HAP-1 (cell line): ENCODE results near the gene CLDN20.

Source experiments
- DNase-seq, 2 experiments: peaks; one replicate each; pipeline ENCODE4 v3.0.0-alpha.2; 2016 to 2020; ENCODE audit warnings: low spot score in 2 of 2
- H3K27me3 ChIP-seq: fragments of 250-450 bp; sonication (Bioruptor Pico); 2 replicates; pipeline ENCODE4 v1.5.1; 2020; ENCODE audit warnings: low read depth, mild to moderate bottlenecking, moderate library complexity
- H3K36me3 ChIP-seq: fragments of 250-450 bp; sonication (Bioruptor Pico); replicated peaks from 2 replicates; pipeline ENCODE4 v1.5.1; 2020; ENCODE audit warnings: mild to moderate bottlenecking
- H3K4me1 ChIP-seq: fragments of 250-450 bp; sonication (Bioruptor Pico); 2 replicates; pipeline ENCODE4 v1.5.1; 2020; ENCODE audit warnings: mild to moderate bottlenecking
- H3K4me3 ChIP-seq: fragments of 250-450 bp; sonication (Bioruptor Pico); 2 replicates; pipeline ENCODE4 v1.5.1; 2020; ENCODE audit warnings: mild to moderate bottlenecking, moderate library complexity
- H3K9me3 ChIP-seq: fragments of 250-450 bp; sonication (Bioruptor Pico); 2 replicates; pipeline ENCODE4 v1.5.1; 2020; ENCODE audit warnings: mild to moderate bottlenecking, moderate library complexity
- in situ Hi-C: fragments of 300-500 bp; cut with MboI; formaldehyde crosslinking; loops from 3 replicates; pipeline ENCODE4 v1.14.3; 2020; ENCODE audit warnings: low sequenced_read_pairs, inconsistent platforms, mixed read lengths

The CLDN20 gene

GRCh38 chr6:155252581-155252980, 11.2 kb upstream of the CLDN20 start:
- H3K4me3 ChIP-seq, result no peak overlapping the region
- H3K27me3 ChIP-seq, result no peaks in the 10 kb centered on the region
- in situ Hi-C loops, result no loop called here
- no peaks in the 10 kb centered on the region for H3K9me3 ChIP-seq
- no peak for DNase-seq
- H3K36me3 ChIP-seq, result peaks cover 44% of the 10 kb centered on the region
- H3K4me1 ChIP-seq, result no peaks in the 10 kb centered on the region

DNA sequence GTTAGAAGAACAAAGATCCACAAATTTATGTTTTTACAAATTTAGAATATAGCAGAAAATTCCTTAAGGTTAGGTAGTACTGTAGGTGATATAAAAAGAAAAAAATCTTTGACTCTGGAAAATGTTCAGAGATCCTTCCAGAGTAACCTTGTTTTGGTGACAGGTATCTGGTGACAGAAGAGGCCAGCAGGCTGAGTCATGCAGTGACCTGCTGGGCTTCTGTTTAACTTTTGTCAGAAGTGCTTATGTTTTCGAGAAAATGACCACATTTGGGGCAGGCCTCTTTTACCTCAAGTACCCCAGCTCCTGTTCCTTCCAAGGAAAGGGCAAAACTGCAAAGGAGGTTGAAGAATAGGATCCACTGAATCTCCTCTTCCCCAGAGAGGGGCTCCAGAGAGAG, 10.5 kb upstream of the CLDN20 start:
- Histone ChIP-seq H3K36me3 (peaks cover 49% of the 10 kb centered on the region), H3K4me3 (no peak overlapping the region), H3K4me1 (no peaks in the 10 kb centered on the region), H3K9me3 (no peaks in the 10 kb centered on the region), H3K27me3 (no peaks in the 10 kb centered on the region)
- in situ Hi-C loops, result no loop called here
- no peak for DNase-seq

DNA sequence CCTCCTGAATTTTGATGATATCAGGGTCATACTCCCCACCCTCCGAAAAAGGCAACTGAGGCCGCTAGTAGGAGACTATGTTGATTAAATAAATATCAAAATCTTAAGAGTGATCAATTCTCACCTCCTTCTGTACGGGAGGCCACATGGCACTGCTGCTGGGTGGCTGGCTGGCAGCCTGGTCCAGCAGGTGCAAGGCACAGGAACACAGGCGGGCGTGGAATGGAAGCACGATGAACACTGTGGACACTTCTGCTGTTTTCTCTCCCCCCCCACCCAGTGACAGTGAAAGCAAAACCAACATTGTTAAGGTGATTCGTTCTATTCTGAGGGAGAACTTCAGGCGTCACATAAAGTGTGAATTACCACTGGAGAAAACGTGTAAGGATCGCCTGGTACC, 9.7 kb upstream of the CLDN20 start:
- Histone ChIP-seq H3K4me3 (no peak overlapping the region), H3K27me3 (no peaks in the 10 kb centered on the region), H3K36me3 (peaks cover 49% of the 10 kb centered on the region), H3K4me1 (no peaks in the 10 kb centered on the region), H3K9me3 (no peaks in the 10 kb centered on the region)
- no peak for DNase-seq
- in situ Hi-C loops, result no loop called here

- H3K9me3 ChIP-seq, result no peaks in the 10 kb centered on the region
- in situ Hi-C loops, result no loop called here
- no peaks in the 10 kb centered on the region for H3K27me3 ChIP-seq
- H3K4me3 ChIP-seq, result no peak overlapping the region
- peaks cover 52% of the 10 kb centered on the region for H3K36me3 ChIP-seq
- no peak for DNase-seq
- H3K4me1 ChIP-seq, result peaks cover 8% of the 10 kb centered on the region
Observed at GRCh38 chr6:155256122-155256795, 7.6 kb upstream of the CLDN20 start.

DNA sequence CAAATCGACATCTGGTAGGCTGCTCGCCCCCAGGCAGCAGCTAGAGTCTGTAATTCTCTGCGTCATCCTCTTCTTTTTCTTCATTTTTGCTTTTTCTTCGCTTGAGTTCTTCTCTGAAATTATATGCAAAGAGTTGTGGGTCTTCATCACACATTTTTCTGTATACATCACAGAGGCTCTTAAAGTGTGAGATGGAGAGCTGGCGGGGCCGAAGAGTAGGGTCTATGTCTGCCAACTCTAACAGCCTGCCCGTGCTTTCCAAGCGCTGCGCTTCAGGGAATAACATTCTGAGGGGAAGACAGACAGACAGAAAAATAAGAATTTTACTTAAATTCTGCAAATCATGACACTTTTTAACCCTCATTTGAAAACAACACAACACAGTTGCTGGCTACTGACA, 6.0 kb upstream of the CLDN20 start:
- no peak overlapping the region for H3K4me3 ChIP-seq
- no peaks in the 10 kb centered on the region for H3K27me3 ChIP-seq
- no peak for DNase-seq
- H3K9me3 ChIP-seq, result no peaks in the 10 kb centered on the region
- in situ Hi-C loops, result no loop called here
- H3K36me3 ChIP-seq, result peaks cover 41% of the 10 kb centered on the region
- peaks cover 21% of the 10 kb centered on the region for H3K4me1 ChIP-seq

GRCh38 chr6:155259204-155259603, 4.6 kb upstream of the CLDN20 start:
- H3K4me3 ChIP-seq, result no peak overlapping the region
- no peaks in the 10 kb centered on the region for H3K27me3 ChIP-seq
- in situ Hi-C loops, result no loop called here
- peaks cover 35% of the 10 kb centered on the region for H3K36me3 ChIP-seq
- peaks cover 21% of the 10 kb centered on the region for H3K4me1 ChIP-seq
- H3K9me3 ChIP-seq, result no peaks in the 10 kb centered on the region
- no peak for DNase-seq

- H3K36me3 ChIP-seq, result peaks cover 28% of the 10 kb centered on the region
- no peaks in the 10 kb centered on the region for H3K9me3 ChIP-seq
- no peaks in the 10 kb centered on the region for H3K27me3 ChIP-seq
- in situ Hi-C loops, result no loop called here
- peaks cover 25% of the 10 kb centered on the region for H3K4me1 ChIP-seq
- no peak overlapping the region for H3K4me3 ChIP-seq
- DNase-seq, result no peak
Observed at GRCh38 chr6:155259897-155260296, 3.9 kb upstream of the CLDN20 start.

DNA sequence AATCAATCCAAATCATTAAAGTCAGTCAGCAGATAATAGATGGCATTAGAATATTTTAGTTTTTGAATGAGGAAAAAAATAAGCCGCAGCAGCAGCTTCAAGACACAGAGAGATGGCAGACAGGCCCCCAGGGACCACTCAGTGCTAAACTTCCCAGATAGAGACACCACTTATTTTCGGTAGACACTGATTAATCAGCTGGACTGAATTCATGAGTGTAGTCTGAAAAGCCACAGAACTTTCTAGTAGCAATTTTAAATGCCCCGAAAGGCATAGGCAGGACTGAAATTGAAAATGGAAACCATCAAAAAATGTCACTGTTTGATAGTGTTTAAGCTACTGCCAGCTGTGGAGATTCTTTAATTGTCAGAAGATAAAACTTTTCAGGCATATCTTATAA, 3.1 kb upstream of the CLDN20 start:
- in situ Hi-C loops, result no loop called here
- no peak overlapping the region for H3K4me3 ChIP-seq
- DNase-seq, result no peak
- H3K9me3 ChIP-seq, result no peaks in the 10 kb centered on the region
- peaks cover 23% of the 10 kb centered on the region for H3K36me3 ChIP-seq
- H3K27me3 ChIP-seq, result no peaks in the 10 kb centered on the region
- peaks cover 25% of the 10 kb centered on the region for H3K4me1 ChIP-seq

GRCh38 chr6:155261111-155261900, 2.5 kb upstream of the CLDN20 start:
- H3K4me3 ChIP-seq, result no peak overlapping the region
- peak; percentile 67 to 94 for DNase-seq
- in situ Hi-C loops, result no loop called here
- peaks cover 25% of the 10 kb centered on the region for H3K4me1 ChIP-seq
- H3K9me3 ChIP-seq, result no peaks in the 10 kb centered on the region
- H3K36me3 ChIP-seq, result peaks cover 19% of the 10 kb centered on the region
- H3K27me3 ChIP-seq, result no peaks in the 10 kb centered on the region

GRCh38 chr6:155262655-155263054, 1.2 kb upstream of the CLDN20 start:
- Histone ChIP-seq H3K36me3 (peaks cover 12% of the 10 kb centered on the region), H3K4me1 (peaks cover 27% of the 10 kb centered on the region)

GRCh38 chr6:155264693-155265320, 994 bp downstream of the CLDN20 start:
- no peak overlapping the region for H3K4me3 ChIP-seq
- in situ Hi-C loops, result no loop called here
- peaks cover 39% of the 10 kb centered on the region for H3K4me1 ChIP-seq
- DNase-seq, result no peak
- no peaks in the 10 kb centered on the region for H3K9me3 ChIP-seq
- H3K36me3 ChIP-seq, result peaks cover 10% of the 10 kb centered on the region
- no peaks in the 10 kb centered on the region for H3K27me3 ChIP-seq

More at GRCh38 chr6:155262655-155263054, 1.2 kb upstream of the CLDN20 start:
- in situ Hi-C loops, result no loop called here
- Histone ChIP-seq H3K27me3 (no peaks in the 10 kb centered on the region), H3K4me3 (no peak overlapping the region), H3K9me3 (no peaks in the 10 kb centered on the region)
- no peak for DNase-seq

DNA sequence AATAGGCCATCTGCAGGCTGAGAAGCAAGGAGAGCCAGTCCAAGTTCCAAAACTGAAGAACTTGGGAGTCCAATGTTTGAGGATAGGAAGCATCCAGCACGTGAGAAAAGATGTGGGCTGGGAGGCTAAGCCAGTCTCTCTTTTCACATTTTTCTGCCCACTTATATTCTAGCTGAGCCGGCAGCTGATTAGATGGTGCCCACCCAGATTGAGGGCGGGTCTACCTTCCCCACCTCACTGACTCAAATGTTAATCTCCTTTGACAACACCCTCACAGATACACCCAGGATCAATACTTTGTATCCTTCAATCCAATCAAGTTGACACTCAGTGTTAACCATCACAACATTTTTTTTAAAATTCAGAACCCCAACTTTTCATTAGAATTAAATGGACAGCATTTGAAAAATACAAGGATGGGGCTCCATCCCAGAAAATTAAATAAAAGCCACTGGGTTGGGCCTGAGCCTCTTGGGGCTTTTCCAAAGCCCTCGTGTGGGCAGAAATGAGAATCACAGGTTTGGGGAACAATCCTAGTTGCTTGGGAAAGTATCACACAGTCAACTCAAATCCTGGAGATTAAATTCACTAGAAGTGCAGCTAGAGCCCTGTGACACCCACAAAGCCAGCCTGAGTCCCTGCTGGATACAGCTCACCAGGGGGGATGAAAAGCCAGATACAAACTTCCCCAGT, 2.2 kb downstream of the CLDN20 start:
- in situ Hi-C loops, result no loop called here
- Histone ChIP-seq H3K4me3 (no peak overlapping the region), H3K4me1 (peaks cover 31% of the 10 kb centered on the region), H3K27me3 (no peaks in the 10 kb centered on the region), H3K36me3 (peaks cover 5% of the 10 kb centered on the region; the same call in 1 of the 2 replicates), H3K9me3 (no peaks in the 10 kb centered on the region)
- no peak for DNase-seq

DNA sequence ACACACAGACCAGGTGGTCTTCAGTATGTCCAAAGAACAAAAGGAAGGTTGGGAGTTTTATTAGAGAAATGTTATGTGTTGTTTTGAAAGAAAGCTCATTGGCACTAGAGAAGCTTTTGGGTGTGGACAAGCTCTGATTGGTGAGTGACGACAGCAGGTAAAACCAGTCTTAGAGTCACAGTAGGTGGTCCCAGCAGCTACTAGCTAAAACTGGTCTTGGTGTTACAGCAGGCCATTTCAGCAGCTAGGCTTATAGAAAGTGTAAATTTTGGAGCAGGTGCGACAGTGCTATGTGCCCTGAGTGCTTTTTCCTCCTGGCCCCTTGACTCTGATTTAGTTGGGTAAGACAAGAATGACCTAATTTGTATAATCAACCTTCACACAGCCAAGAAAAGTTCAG, 3.6 kb downstream of the CLDN20 start:
- no peak overlapping the region for H3K4me3 ChIP-seq
- no peak for DNase-seq
- peaks cover 21% of the 10 kb centered on the region for H3K4me1 ChIP-seq
- no peaks in the 10 kb centered on the region for H3K9me3 ChIP-seq
- H3K36me3 ChIP-seq, result peaks cover 5% of the 10 kb centered on the region; the same call in 1 of the 2 replicates
- in situ Hi-C loops, result no loop called here
- H3K27me3 ChIP-seq, result no peaks in the 10 kb centered on the region
